ENCODE results near the gene PKN2. TPM values are rescaled to one million over a fixed set of nuclear protein-coding genes. Genes with fewer than 3 reads are reported as not detected.

PKN2 gene
- total and polyA plus RNA-seq, 2 of the 4 experiments (the other 2 are of a cell fraction) = 12.7 to 22.2 TPM

- H3K23ac ChIP-seq (ENCODE audit: low read depth, low read length) = no peak overlapping the region
- H3K27ac ChIP-seq (ENCODE audit: insufficient read depth, low read length) = no peak overlapping the region
- no peaks in the 10 kb centered on the region for H3K79me1 ChIP-seq (ENCODE audit: low read depth in 1 of 2, low read length in 2 of 2)
- H2AFZ ChIP-seq (replicated peaks; ENCODE audit: low read length, poor library complexity) = no peak overlapping the region
- no peak overlapping the region for H3K18ac ChIP-seq (ENCODE audit: low read depth, low read length)
- no TSS peak for BruUV-seq (replicated peaks)
- no peaks in the 10 kb centered on the region for H3K4me1 ChIP-seq (ENCODE audit: control insufficient read depth, insufficient read depth, low read length)
- ATAC-seq (ENCODE audit: low read depth) = no peak
- no peaks in the 10 kb centered on the region for H4K20me1 ChIP-seq (ENCODE audit: insufficient read depth, low read length)
- CTCF ChIA-PET = no interaction called here
- intact Hi-C loops (cut with micrococcal nuclease) (no loop called here), in situ Hi-C loops (cut with MboI; ENCODE audit: low sequenced_read_pairs) (no loop called here), dilution Hi-C loops (cut with HindIII; ENCODE audit: low sequenced_read_pairs, unreplicated experiment) (no loop called here)
- H4K91ac ChIP-seq (ENCODE audit: insufficient read depth, low read depth, low read length) = no peak overlapping the region
- no peaks in the 10 kb centered on the region for H3K9me3 ChIP-seq (ENCODE audit: control insufficient read depth, insufficient read depth, low read length)
- H3K27me3 ChIP-seq (ENCODE audit: control insufficient read depth, insufficient read depth, low read length) = no peaks in the 10 kb centered on the region
- H2BK5ac ChIP-seq (ENCODE audit: low read depth, low read length, poor library complexity, severe bottlenecking) = no peak overlapping the region
- no peak overlapping the region for H3K4me2 ChIP-seq (ENCODE audit: low read depth, low read length)
- no peak overlapping the region for H2BK15ac ChIP-seq (ENCODE audit: low read depth, low read length)
- no peak for TF ChIP-seq CEBPB (IDR thresholded peaks at IDR 0.05; ENCODE audit: low read depth, low read length)
- TF ChIP-seq FOS (IDR thresholded peaks at IDR 0.05; ENCODE audit: low read depth, low read length) = no peak
- no peak for TF ChIP-seq CHD1 (IDR thresholded peaks at IDR 0.05; ENCODE audit: low read depth, low read length)
- no peak for TF ChIP-seq MXI1 (IDR thresholded peaks at IDR 0.05; ENCODE audit: borderline replicate concordance, low read depth, low read length)
- no peak for TF ChIP-seq RCOR1 (IDR thresholded peaks at IDR 0.05; ENCODE audit: insufficient replicate concordance, low read length)
- TF ChIP-seq POLR2A (IDR thresholded peaks at IDR 0.05; ENCODE audit: low read depth, low read length) = no peak
- TF ChIP-seq RFX5 (IDR thresholded peaks at IDR 0.05; ENCODE audit: low read depth, low read length) = no peak
- no peak for TF ChIP-seq CTCF (conservative IDR thresholded peaks at IDR 0.05; ENCODE audit: low read depth, low read length)
- no peak for TF ChIP-seq ELK1 (IDR thresholded peaks at IDR 0.05; ENCODE audit: borderline replicate concordance, low read depth, low read length)
- TF ChIP-seq NFE2L2 (IDR thresholded peaks at IDR 0.05; ENCODE audit: low read depth, low read length) = no peak
- no peak for TF ChIP-seq MAZ (IDR thresholded peaks at IDR 0.05; ENCODE audit: borderline replicate concordance, low read depth, low read length)
- no peak for TF ChIP-seq SMC3 (IDR thresholded peaks at IDR 0.05; ENCODE audit: low read depth, low read length)
- no peak for TF ChIP-seq RAD21 (IDR thresholded peaks at IDR 0.05; ENCODE audit: low read length)
- no peak for TF ChIP-seq MAFK (IDR thresholded peaks at IDR 0.05; ENCODE audit: low read depth, low read length)
- no peak for TF ChIP-seq BHLHE40 (IDR thresholded peaks at IDR 0.05; ENCODE audit: low read depth, low read length)
- no peak overlapping the region for H3K9ac ChIP-seq (ENCODE audit: low read depth, low read length)
- H3K9me1 ChIP-seq (ENCODE audit: insufficient read depth, low read length) = no peaks in the 10 kb centered on the region
- H2BK20ac ChIP-seq (ENCODE audit: low read depth, low read length) = no peak overlapping the region
- H4K5ac ChIP-seq (ENCODE audit: low read depth, low read length) = no peak overlapping the region
- POLR2A ChIA-PET (ENCODE audit: unreplicated experiment) = no interaction called here
- no peak overlapping the region for H3K4ac ChIP-seq (ENCODE audit: low read depth, low read length)
- H2AK5ac ChIP-seq (ENCODE audit: low read depth, low read length) = no peak overlapping the region
- no peak for DNase-seq
- H4K8ac ChIP-seq (ENCODE audit: low read depth in 2 of 2, low read length in 2 of 2) = no peak overlapping the region
- H3K4me3 ChIP-seq (ENCODE audit: insufficient read depth, low read depth, low read length) = no peak overlapping the region
- H2BK120ac ChIP-seq (ENCODE audit: low read depth, low read length) = no peak overlapping the region
- H2AK9ac ChIP-seq (replicated peaks; ENCODE audit: low read depth, low read length, poor library complexity) = no peak overlapping the region
- no peak overlapping the region for H3K56ac ChIP-seq (ENCODE audit: extremely low read depth, insufficient read depth, low read length)
- no peaks in the 10 kb centered on the region for H3K36me3 ChIP-seq (ENCODE audit: control insufficient read depth, insufficient read depth, low read length)
- H3K14ac ChIP-seq (replicated peaks; ENCODE audit: low read depth, low read length) = no peak overlapping the region
These were observed 38.2 kb upstream of the PKN2 start for GRCh38 chr1:88645886-88646285.
